Adrenal gland (tissue), 5 donors: Measurements from ENCODE around the gene CEP128.

ENCODE experiments used
- CTCF ChIP-seq, 6 experiments: fragments of 450-650 bp in 4 of 6; fragments of 200-600 bp in 2 of 6; sonication (generic) in 1 of 6; IDR thresholded peaks; 1 replicate in 5 of 6; 2 replicates in 1 of 6; pipeline versions ENCODE4 v1.5.1 to v1.8.0; 2016 to 2021; ENCODE audit warnings: antibody characterized with exemption in 6 of 6, mild to moderate bottlenecking in 2 of 6, moderate library complexity in 1 of 6
- POLR2A ChIP-seq, 2 donors: fragments of 450-650 bp; IDR thresholded peaks; one replicate each; pipeline ENCODE4 v1.6.1; 2017; ENCODE audit warnings: antibody characterized with exemption in 2 of 2, mild to moderate bottlenecking in 2 of 2, moderate library complexity in 1 of 2
- donor health status: DM: no; HTN: no; CAD: no.

GRCh38 chr14:80448267-80448666 lies 493.3 kb downstream of the CEP128 start:
- no peak for TF ChIP-seq CTCF (IDR thresholded peaks at IDR 0.05)
- no peak for TF ChIP-seq POLR2A (IDR thresholded peaks at IDR 0.05)
